GM20431 (cell line): ENCODE data around the gene DNASE1.

ENCODE experiments used
- in situ Hi-C: fragments of 300-500 bp; cut with MseI, MboI; formaldehyde crosslinking; loops from one replicate; pipeline ENCODE4 v1.15.0; 2020; ENCODE audit warnings: low sequenced_read_pairs; ENCODE audit not compliant: unreplicated experiment

The DNASE1 gene

DNA sequence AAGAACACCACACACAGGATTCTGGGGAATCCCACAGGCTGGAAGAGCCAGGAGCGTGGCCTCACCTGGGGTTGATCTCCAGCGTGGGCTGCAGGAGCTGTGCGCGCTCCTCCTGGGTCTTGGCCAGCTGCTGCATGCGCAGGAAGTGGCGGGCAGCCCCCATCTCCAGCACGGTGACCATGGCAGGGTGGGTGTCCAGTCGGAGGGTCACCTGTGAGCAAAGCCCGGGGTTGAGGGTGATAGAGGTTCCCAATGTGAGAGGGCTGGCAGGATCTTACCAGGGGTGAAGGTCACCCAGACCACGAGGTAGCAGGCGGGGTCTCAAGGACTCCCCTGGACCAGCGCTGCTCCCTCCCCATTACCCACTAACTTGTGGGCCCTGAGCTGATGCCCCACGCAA is 7.4 kb downstream of the DNASE1 start:
- in situ Hi-C loops = no loop called here

- in situ Hi-C loops = no loop called here
Observed at GRCh38 chr16:3662601-3663000, 8.1 kb downstream of the DNASE1 start.

GRCh38 chr16:3664187-3664896 is 9.9 kb downstream of the DNASE1 start:
- in situ Hi-C loops = no loop called here

GRCh38 chr16:3665508-3665907 is 11.0 kb downstream of the DNASE1 start:
- in situ Hi-C loops = no loop called here

- in situ Hi-C loops = no loop called here
Observed at GRCh38 chr16:3668626-3669025, 14.1 kb downstream of the DNASE1 start.

DNA sequence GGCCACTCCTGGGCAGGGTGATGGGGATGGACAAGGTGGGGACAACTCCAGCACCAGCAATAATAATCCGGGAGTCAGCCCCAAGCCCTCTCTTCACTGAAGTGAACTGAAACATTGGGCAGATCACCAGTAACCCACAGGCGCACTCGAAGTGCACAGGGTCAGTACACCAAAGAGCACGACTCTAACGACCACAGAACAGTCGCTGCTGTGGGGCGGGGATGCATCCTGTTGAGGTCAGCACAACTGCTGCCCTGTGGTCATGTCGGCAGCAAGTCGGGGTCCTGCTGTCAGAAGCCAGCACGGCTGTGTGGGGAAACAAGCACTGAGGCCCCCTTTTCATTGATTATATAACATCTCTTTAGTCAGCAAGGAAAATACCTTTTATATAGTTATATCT is 14.6 kb downstream of the DNASE1 start:
- in situ Hi-C loops = no loop called here

GRCh38 chr16:3670711-3671110 is 16.2 kb downstream of the DNASE1 start:
- in situ Hi-C loops = no loop called here

DNA sequence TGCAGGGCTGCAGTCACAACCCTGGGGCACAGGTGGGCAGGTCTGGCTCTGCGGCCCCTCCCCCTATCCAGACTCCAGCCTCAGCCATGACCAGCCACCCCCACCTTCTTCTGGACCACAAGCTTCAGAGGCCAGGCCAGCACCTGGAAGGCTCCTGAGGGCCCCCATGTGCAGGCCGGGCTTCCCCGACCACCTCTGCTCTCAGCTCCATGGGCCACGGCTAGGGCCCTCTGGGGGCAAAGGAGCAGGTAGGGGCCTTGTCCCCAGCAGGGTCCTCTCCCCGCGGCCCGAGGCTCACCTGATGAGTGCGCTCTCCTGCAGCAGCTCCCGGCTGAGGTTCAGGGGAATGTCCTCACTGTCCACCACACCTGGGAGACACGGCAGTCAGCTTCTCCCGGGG is 16.9 kb downstream of the DNASE1 start:
- in situ Hi-C loops = no loop called here

DNA sequence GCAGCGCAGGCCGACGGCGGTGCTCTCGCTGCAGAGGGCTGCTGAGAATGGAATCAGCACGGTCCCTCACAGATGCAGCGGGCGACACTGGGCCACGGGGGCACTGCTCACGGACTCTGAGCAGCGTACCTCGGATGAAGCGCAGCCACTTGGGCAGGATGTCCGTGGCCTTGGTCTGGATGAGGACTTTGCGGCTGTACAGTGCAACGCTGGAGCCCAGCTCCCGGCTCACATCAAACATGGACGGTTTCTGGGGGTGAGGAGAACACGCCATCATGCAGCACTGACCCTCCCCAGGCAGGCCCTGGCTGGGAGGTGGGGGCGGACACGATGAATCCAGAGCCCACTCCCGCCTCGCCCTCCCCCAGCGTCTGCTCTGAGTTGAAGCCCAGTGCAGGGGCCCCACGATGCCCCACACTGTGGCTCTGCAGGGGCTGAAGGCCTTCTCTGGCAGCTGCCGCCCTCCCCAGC is 18.1 kb downstream of the DNASE1 start:
- in situ Hi-C loops = no loop called here

- in situ Hi-C loops = no loop called here
Observed at GRCh38 chr16:3673201-3673600, 18.7 kb downstream of the DNASE1 start.

GRCh38 chr16:3673676-3674377 is 19.3 kb downstream of the DNASE1 start:
- in situ Hi-C loops = no loop called here

DNA sequence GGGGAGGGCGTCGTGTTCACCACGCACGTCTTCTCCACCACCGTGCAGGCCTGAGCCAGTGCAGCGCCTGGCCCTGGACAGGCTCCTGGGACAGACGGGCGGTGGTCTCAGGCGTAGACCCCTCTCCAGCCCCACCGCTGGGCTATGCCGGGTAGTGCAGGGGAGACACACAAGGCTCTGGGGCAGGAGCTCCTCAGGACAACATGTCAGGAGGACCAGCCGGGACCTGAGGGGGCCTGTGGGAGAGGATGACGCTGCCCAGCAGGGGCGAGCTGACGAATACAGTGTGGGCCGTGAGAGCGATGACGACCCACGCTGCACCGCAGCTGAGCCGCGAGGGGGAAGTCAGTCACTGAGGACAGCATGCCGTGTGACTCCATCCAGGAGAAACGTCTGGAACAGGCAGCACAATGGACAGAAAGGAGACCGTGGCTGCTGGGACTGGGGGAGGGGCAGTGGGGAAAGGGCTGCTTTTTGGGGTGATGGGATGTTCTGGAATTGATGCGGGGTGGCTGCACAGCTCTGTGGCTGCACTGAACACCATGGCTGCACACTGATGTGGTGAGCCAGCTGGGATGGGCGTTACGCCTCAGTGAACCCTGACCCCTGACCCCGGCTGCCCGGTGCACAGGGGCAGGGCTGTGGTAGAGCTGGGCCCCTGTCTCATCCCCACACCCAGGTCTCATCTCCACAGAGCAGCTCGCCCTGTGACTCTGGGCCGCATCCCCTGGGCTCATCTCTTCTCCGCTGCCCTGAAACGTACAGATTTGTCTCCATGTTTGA is 20.2 kb downstream of the DNASE1 start:
- in situ Hi-C loops = loop anchor here (25.0 kb wide), 1 partner anchor 213 kb away; the partner anchor contains the start of gene CREBBP

DNA sequence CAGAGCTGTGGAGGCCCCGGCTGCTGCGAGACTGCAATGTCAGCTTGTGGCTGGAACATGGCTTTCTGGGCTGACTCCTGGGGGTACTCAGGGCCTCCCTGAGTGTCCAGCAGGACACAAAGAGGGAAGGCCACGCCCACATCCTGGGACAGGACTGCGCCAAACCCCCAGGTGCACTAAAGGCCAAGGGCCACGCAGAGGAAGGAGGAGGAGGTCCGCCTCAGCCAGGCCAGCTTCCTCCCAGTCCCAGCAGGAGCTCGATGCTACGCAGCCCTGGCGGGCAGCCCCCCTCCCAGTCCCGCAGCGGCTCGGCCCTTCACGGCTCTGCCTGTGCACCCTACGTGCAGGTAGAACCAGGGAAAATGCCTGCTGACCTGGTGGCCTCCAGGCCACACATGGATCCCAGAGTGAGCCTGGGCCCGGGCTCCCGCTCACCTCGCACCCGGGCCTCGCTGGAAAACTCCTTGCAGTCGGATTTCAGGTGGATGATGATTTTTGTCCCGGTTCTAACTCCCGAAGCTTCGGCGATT is 21.2 kb downstream of the DNASE1 start:
- in situ Hi-C loops = loop anchor here (25.0 kb wide), 1 partner anchor 212 kb away; the partner anchor contains the start of gene CREBBP

DNA sequence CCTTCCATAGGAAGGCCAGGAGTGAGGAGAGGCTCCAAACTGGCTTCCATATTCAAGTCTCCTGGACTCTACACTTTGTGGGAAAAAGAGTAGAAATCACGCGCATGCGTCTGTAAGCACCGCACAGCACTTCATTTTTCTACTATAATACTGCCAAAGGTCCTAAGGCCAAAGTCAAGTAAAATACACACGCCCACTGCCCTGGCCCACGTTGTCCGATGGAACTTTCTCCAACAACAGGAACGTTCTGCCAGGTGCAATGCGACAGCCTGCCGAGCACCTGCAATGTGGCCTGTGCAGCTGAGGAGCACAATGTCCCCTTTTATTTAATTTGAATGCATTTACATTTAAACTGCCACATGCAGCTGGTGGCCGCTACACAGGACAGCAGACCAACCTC is 23.5 kb downstream of the DNASE1 start:
- in situ Hi-C loops = loop anchor here (25.0 kb wide), 1 partner anchor 209 kb away; the partner anchor contains the start of gene CREBBP

GRCh38 chr16:3681206-3681605 is 26.7 kb downstream of the DNASE1 start:
- in situ Hi-C loops = loop anchor here (25.0 kb wide), 1 partner anchor 206 kb away; the partner anchor contains the start of gene CREBBP

- in situ Hi-C loops = loop anchor here (25.0 kb wide), 1 partner anchor 200 kb away; the partner anchor contains the start of gene CREBBP
Observed at GRCh38 chr16:3687021-3687420, 32.5 kb downstream of the DNASE1 start.

- in situ Hi-C loops = loop anchor here (25.0 kb wide), 1 partner anchor 200 kb away; the partner anchor contains the start of gene CREBBP
Observed at GRCh38 chr16:3687792-3688191, 33.3 kb downstream of the DNASE1 start.

- in situ Hi-C loops = loop anchor here (25.0 kb wide), 1 partner anchor 198 kb away; the partner anchor contains the start of gene CREBBP
Observed at GRCh38 chr16:3689731-3690130, 35.2 kb downstream of the DNASE1 start.

GRCh38 chr16:3690470-3690928 is 36.0 kb downstream of the DNASE1 start:
- in situ Hi-C loops = loop anchor here (25.0 kb wide), 1 partner anchor 197 kb away; the partner anchor contains the start of gene CREBBP
